Muscle of back (tissue), 11 donors: ENCODE data around the gene CLPTM1L. TPM values are rescaled to one million over a fixed set of nuclear protein-coding genes. Genes with fewer than 3 reads are reported as not detected.
"Not testable (repeated sequence)": the region's sequence is repeated elsewhere in the genome, so short reads cannot be mapped to it uniquely, and the experiment has no call there.

Experiments used
- DNase-seq, 3 donors: peaks; one replicate each; pipeline versions ENCODE4 v3.0.0 to v3.0.0-alpha.2; 2013
- polyA plus RNA-seq, 10 donors: library from polyadenylated mRNA; unstranded; fragments of 120-200 nt; gene quantifications; one replicate each; pipeline ENCODE4 v1.2.1, GENCODE V29; 2013; ENCODE audit not compliant: insufficient read length in 10 of 10

Gene CLPTM1L
- polyA plus RNA-seq, 10 donors, result 48.2 to 73.3 (median 56.0) TPM

GRCh38 chr5:1278216-1278615 lies 66.7 kb downstream of the CLPTM1L start:
- DNase-seq, result no peak

DNA sequence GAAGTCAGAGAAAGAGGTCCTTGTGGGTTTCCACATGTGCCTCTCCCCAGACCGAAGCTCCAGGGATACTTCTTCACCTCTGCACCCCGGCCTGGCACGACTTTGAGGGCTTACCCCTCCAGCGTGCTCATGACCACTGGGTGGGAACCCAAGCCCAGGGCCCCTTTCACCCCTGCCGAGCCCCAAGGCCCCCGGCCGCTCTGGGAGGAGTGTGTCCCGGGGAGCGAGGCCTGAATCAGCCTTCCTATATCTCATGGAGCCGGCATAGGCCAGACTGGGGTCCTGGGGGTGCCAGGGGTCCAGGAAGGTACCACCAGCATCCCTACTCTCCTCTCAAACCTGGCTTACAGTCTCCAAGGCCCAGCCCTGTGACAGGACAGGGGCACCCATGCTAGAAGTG lies 67.1 kb downstream of the CLPTM1L start:
- no peak for DNase-seq

DNA sequence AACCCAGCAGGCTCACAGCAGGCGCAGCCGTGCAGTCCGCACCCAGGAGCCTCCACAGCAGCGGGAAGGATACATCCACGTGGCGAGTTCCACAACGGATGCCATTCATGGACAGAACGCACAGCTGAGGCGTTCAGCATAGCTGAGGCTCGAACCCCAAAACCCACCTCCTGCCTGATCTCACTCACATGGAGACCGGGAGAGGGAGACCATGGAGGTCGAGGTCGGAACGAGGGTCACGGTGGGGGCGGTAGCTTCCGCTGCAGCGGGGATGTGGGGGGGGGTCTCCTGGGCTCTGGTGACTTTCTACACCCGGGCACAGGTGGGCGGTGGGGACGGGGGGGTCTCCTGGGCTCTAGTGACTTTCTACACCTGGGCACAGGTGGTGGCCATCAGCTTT lies 67.6 kb downstream of the CLPTM1L start:
- DNase-seq, result no peak

GRCh38 chr5:1276930-1277329 lies 68.0 kb downstream of the CLPTM1L start:
- DNase-seq, result no peak

- not testable (repeated sequence) for DNase-seq
Observed at GRCh38 chr5:1275397-1276391, 69.2 kb downstream of the CLPTM1L start.

DNA sequence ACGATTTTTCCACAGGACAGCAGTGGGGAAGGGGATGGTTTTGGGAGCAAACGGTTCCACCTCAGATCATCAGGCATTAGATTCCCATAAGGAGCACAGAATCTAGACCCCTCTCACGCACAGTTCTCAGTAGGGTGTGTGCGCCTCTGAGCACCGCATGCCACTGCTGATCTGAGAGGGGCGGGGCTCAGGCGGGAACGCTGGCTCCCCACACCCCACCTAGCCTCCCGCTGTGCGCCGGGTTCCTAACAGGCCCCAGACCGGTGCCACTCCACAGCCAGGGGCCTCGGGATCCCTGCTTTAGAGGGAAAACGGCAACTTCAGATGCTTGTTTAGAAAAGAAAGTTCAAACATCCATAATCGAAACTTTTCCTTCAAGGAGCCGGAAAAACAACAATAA lies 70.4 kb downstream of the CLPTM1L start:
- DNase-seq, result no peak

DNA sequence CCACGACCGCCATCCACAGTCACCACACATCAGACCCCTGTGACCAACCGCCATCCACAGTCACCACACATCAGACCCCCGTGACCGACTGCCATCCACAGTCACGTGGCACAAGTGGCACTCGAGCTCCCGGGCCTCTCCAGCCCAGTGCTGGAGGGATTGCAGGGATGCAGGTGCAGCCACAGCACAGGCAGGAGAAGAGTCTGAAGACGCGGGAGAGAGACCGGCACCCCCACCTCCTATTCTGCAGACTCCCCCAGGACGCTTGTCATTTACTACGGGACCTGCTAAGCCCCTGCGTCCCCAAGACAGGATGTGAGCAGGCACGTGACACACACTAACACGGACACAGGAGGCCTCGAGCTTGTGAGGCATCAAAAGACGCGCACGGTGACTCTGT lies 71.2 kb downstream of the CLPTM1L start:
- DNase-seq, result no peak

DNA sequence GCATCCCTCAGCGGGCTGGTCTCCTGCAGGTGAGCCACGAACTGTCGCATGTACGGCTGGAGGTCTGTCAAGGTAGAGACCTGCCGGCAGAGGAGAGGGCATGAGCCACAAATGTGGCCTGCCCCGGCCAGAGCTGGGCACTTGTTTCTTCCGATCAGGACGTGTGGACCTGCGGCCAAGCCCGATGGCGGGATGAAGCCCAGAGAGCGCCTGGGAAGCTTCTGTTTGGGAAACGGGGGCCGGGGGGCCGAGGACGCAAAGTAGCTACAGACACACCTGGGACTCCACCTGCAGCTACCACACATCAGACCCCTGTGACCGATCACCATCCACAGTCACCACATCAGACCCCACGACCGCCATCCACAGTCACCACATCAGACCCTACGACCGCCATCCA lies 72.7 kb downstream of the CLPTM1L start:
- DNase-seq, result no peak

- no peak for DNase-seq
Observed at GRCh38 chr5:1270933-1271914, 73.7 kb downstream of the CLPTM1L start.

GRCh38 chr5:1270426-1270825 lies 74.5 kb downstream of the CLPTM1L start:
- DNase-seq, result no peak

DNA sequence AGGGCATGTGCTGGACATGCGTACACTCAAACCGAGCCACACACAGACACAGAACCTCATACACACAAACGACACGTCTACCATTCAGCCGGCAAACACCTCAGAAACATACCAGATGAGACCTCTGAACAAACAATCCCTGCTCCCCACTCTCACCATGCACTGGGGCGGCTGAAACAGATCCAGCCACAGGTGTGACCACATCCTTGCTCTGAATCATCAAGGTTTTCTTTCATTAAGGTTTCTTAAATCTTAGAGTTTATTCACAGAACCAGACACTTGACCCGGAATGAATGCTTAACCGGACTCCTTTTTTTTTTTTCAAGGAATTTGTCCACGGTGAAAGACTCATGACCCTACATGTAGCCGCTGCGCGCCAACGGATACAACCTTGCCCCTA lies 76.2 kb downstream of the CLPTM1L start:
- no peak for DNase-seq

- no peak for DNase-seq
Observed at GRCh38 chr5:1268056-1268455, 76.8 kb downstream of the CLPTM1L start.

Other genes with a start within 250 kb of the CLPTM1L start
- gene SLC12A7, start 233.0 kb downstream of the CLPTM1L start, polyA plus RNA-seq, result 10 to 100 TPM in 3 of 10 donors, 1 to 10 TPM in 7; 6.8 to 13.6 (median 8.3) TPM
- under 1 TPM in 4 of 10 donors, not detected in 6; 0.03 to 0.17 (median 0.10) TPM for gene SLC6A19, start 143.5 kb downstream of the CLPTM1L start, polyA plus RNA-seq
- not detected for gene SLC6A18, start 119.7 kb downstream of the CLPTM1L start, polyA plus RNA-seq
- gene TERT, start 50.0 kb downstream of the CLPTM1L start, polyA plus RNA-seq, result under 1 TPM in 1 of 10 donors, not detected in 9; 0.08 TPM
- under 1 TPM in 2 of 10 donors, not detected in 8; 0.05 TPM for gene SLC6A3, start 100.3 kb upstream of the CLPTM1L start, polyA plus RNA-seq
- gene LPCAT1, start 178.9 kb upstream of the CLPTM1L start, polyA plus RNA-seq, result 10 to 100 TPM; 28.8 to 50.9 (median 31.4) TPM